SU-DHL-6 (cell line): ENCODE data around the gene TMEM250.

Source experiments
- H2AFZ ChIP-seq: fragments of 200-600 bp; sonication (generic); 2 replicates; pipeline ENCODE4 v1.6.1; 2014; ENCODE audit warnings: low read depth, mild to moderate bottlenecking, moderate library complexity, mixed read lengths, antibody characterized with exemption, low read length; ENCODE audit not compliant: severe bottlenecking
- H3F3A ChIP-seq: fragments of 200-600 bp; shearing (Covaris generic); 2 replicates; pipeline ENCODE4 v1.6.0; 2016; ENCODE audit warnings: antibody characterized with exemption, mild to moderate bottlenecking; ENCODE audit not compliant: insufficient read depth
- H3K27ac ChIP-seq: fragments of 200-600 bp; sonication (generic); 2 replicates; pipeline ENCODE4 v1.5.1; 2016; ENCODE audit warnings: low read depth, mild to moderate bottlenecking, low read length, moderate library complexity, mixed read lengths
- H3K27me3 ChIP-seq: fragments of 200-600 bp; sonication (generic), shearing (Covaris generic); 2 replicates; pipeline ENCODE4 v1.6.0; 2014; ENCODE audit warnings: mild to moderate bottlenecking, low read length
- H3K36me3 ChIP-seq: fragments of 200-600 bp; sonication (generic); 2 replicates; pipeline ENCODE4 v1.6.1; 2014; ENCODE audit warnings: mild to moderate bottlenecking, low read length, mixed read lengths
- H3K4me2 ChIP-seq: fragments of 300-600, 200-600 bp; shearing (Covaris generic), sonication (generic); 2 replicates; pipeline ENCODE4 v1.6.0; 2014; ENCODE audit warnings: low read length, low read depth, mild to moderate bottlenecking; ENCODE audit not compliant: poor library complexity, severe bottlenecking
- H3K4me3 ChIP-seq: fragments of 200-600 bp; sonication (generic); 2 replicates; pipeline ENCODE4 v1.5.1; 2014; ENCODE audit warnings: antibody characterized with exemption, low read length, mild to moderate bottlenecking, mixed read lengths; ENCODE audit not compliant: insufficient read depth, poor library complexity, severe bottlenecking
- H3K79me2 ChIP-seq: fragments of 200-600 bp; sonication (generic); 2 replicates; pipeline ENCODE4 v1.6.1; 2014; ENCODE audit warnings: mild to moderate bottlenecking, low read length, moderate library complexity; ENCODE audit not compliant: insufficient read depth
- H3K9ac ChIP-seq: fragments of 200-600 bp; sonication (generic); 2 replicates; pipeline ENCODE4 v1.7.0; 2014; ENCODE audit warnings: mild to moderate bottlenecking, low read length
- H3K9me2 ChIP-seq: fragments of 200-600 bp; sonication (generic); replicated peaks from 2 replicates; pipeline ENCODE4 v1.6.1; 2014; ENCODE audit warnings: low read length; ENCODE audit not compliant: insufficient read depth
- H3K9me3 ChIP-seq: fragments of 200-600 bp; sonication (generic); 2 replicates; pipeline ENCODE4 v1.6.1; 2014; ENCODE audit warnings: low read length, mixed read lengths; ENCODE audit not compliant: insufficient read depth
- H4K20me1 ChIP-seq: fragments of 200-600 bp; sonication (generic); 2 replicates; pipeline ENCODE4 v1.6.1; 2014; ENCODE audit warnings: low read depth, mild to moderate bottlenecking, antibody characterized with exemption, low read length, moderate library complexity, mixed read lengths
- CTCF ChIP-seq: fragments of 200-600 bp; sonication (generic); IDR thresholded peaks from one replicate; pipeline ENCODE4 v1.5.1; 2017; ENCODE audit warnings: antibody characterized with exemption, mild to moderate bottlenecking, low read length, moderate library complexity; ENCODE audit not compliant: insufficient read depth, poor library complexity, severe bottlenecking
- EZH2phosphoT487 ChIP-seq: fragments of 200-600 bp; sonication (generic), shearing (Covaris generic); conservative IDR thresholded peaks from 2 replicates; pipeline ENCODE4 v1.6.1; 2018; ENCODE audit warnings: mild to moderate bottlenecking, antibody characterized with exemption, low read length, moderate library complexity, mixed read lengths

TMEM250 gene

GRCh38 chr9:136153381-136154065, 34.8 kb upstream of the TMEM250 start:
- Histone ChIP-seq H3K27ac (no peak overlapping the region), H3K27me3 (no peaks in the 10 kb centered on the region), H3K4me2 (no peak overlapping the region), H3F3A (no peaks in the 10 kb centered on the region), H3K79me2 (no peaks in the 10 kb centered on the region), H4K20me1 (no peaks in the 10 kb centered on the region), H3K36me3 (no peaks in the 10 kb centered on the region), H2AFZ (no peak overlapping the region), H3K9me3 (no peaks in the 10 kb centered on the region), H3K4me3 (no peak overlapping the region), H3K9ac (no peak overlapping the region), H3K9me2 (no peaks in the 10 kb centered on the region)
- TF ChIP-seq EZH2phosphoT487, result no peak
- no peak for TF ChIP-seq CTCF

GRCh38 chr9:136152931-136153330, 34.3 kb upstream of the TMEM250 start:
- Histone ChIP-seq H3K9ac (no peak overlapping the region), H3K27me3 (no peaks in the 10 kb centered on the region), H3K79me2 (no peaks in the 10 kb centered on the region), H3K4me3 (no peak overlapping the region), H3K9me3 (no peaks in the 10 kb centered on the region), H4K20me1 (no peaks in the 10 kb centered on the region), H3K9me2 (no peaks in the 10 kb centered on the region), H3F3A (no peaks in the 10 kb centered on the region), H3K4me2 (no peak overlapping the region), H3K36me3 (no peaks in the 10 kb centered on the region), H2AFZ (no peak overlapping the region), H3K27ac (no peak overlapping the region)
- TF ChIP-seq CTCF, result no peak
- TF ChIP-seq EZH2phosphoT487, result no peak

GRCh38 chr9:136152543-136152866, 33.8 kb upstream of the TMEM250 start:
- H3K4me2 ChIP-seq, result no peak overlapping the region
- H3K9me3 ChIP-seq, result no peaks in the 10 kb centered on the region
- no peak overlapping the region for H2AFZ ChIP-seq
- no peaks in the 10 kb centered on the region for H3K27me3 ChIP-seq
- no peaks in the 10 kb centered on the region for H3K36me3 ChIP-seq
- no peak overlapping the region for H3K27ac ChIP-seq
- H4K20me1 ChIP-seq, result no peaks in the 10 kb centered on the region
- TF ChIP-seq CTCF (no peak), EZH2phosphoT487 (no peak)
- no peaks in the 10 kb centered on the region for H3K9me2 ChIP-seq
- no peaks in the 10 kb centered on the region for H3K79me2 ChIP-seq
- H3K4me3 ChIP-seq, result no peak overlapping the region
- no peak overlapping the region for H3K9ac ChIP-seq
- no peaks in the 10 kb centered on the region for H3F3A ChIP-seq
